GM12875 (cell line): ENCODE results near the gene ANKS6.

Experiments used
- H3K4me3 ChIP-seq: one replicate; pipeline ENCODE4 v1.5.1; 2011; ENCODE audit warnings: low read depth, low read length, control low read depth
- TF ChIP-seq, protein P1 (sequence below): IDR thresholded peaks from 2 replicates; pipeline ENCODE4 v1.5.1; 2011; ENCODE audit warnings: low read depth, mild to moderate bottlenecking, control low read depth, inconsistent platforms, low read length, moderate library complexity, borderline replicate concordance; ENCODE audit not compliant: insufficient read depth

ANKS6 gene

DNA sequence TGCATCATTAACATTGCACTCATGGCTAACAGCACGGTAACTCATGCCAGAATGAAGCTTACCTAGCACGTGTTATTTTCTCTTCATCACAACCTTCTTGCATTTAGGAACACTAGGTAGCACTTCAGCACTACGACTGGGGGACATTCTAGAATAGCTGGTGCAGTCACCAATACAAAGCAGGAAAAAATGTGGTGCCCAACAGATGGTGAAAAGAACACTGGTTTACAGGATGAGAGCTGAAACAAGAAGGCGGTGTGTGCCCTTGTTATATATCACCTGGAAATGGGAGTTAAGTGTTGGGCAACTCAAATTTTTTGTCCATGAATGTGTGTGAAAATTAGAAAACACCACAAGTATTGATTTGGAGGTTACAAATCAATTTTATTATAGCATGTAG, 41.2 kb upstream of the ANKS6 start:
- TF ChIP-seq, protein P1, sequence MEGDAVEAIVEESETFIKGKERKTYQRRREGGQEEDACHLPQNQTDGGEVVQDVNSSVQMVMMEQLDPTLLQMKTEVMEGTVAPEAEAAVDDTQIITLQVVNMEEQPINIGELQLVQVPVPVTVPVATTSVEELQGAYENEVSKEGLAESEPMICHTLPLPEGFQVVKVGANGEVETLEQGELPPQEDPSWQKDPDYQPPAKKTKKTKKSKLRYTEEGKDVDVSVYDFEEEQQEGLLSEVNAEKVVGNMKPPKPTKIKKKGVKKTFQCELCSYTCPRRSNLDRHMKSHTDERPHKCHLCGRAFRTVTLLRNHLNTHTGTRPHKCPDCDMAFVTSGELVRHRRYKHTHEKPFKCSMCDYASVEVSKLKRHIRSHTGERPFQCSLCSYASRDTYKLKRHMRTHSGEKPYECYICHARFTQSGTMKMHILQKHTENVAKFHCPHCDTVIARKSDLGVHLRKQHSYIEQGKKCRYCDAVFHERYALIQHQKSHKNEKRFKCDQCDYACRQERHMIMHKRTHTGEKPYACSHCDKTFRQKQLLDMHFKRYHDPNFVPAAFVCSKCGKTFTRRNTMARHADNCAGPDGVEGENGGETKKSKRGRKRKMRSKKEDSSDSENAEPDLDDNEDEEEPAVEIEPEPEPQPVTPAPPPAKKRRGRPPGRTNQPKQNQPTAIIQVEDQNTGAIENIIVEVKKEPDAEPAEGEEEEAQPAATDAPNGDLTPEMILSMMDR, result no peak
- H3K4me3 ChIP-seq, result no peak overlapping the region

DNA sequence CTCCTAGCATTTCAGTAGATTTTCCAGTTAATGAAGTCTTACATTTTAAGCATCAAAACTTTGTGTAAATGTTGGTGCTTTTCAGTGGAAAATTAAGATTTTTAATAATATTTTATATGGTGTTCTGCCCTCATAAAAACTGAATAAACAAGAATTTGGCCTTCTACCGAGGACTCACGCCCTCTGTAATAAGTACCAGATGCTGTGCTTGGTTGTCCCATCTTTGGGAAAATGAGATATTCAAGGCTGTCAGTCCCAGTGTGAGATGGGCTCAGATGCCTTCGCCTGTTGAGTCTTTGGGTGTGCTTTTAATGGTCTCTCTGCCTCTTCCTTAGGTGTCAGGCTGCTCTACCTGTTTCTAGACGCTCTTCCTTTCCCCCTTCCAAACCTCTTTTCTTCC, 39.9 kb upstream of the ANKS6 start:
- TF ChIP-seq, protein P1, result no peak
- H3K4me3 ChIP-seq, result no peak overlapping the region

DNA sequence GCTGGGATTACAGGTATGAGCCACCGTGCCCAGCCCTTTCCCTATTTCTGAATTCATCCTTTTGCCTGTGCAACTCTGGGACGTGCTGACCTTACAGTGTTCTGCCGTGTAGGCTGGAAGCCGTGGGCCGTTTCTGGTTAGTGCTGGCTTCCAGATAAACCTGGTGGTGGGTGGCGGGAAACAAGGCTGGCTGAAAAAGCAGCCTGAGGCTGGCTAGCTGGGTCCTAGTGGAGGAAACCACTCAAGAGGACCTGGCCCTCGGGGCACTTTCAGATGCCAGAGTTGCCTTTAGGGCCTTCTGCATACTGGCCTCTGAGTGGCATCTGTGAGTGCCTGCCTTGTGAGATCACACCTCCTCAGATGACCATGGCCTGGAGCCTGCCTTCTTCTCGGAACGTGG, 38.0 kb upstream of the ANKS6 start:
- no peak overlapping the region for H3K4me3 ChIP-seq
- TF ChIP-seq, protein P1, result no peak

DNA sequence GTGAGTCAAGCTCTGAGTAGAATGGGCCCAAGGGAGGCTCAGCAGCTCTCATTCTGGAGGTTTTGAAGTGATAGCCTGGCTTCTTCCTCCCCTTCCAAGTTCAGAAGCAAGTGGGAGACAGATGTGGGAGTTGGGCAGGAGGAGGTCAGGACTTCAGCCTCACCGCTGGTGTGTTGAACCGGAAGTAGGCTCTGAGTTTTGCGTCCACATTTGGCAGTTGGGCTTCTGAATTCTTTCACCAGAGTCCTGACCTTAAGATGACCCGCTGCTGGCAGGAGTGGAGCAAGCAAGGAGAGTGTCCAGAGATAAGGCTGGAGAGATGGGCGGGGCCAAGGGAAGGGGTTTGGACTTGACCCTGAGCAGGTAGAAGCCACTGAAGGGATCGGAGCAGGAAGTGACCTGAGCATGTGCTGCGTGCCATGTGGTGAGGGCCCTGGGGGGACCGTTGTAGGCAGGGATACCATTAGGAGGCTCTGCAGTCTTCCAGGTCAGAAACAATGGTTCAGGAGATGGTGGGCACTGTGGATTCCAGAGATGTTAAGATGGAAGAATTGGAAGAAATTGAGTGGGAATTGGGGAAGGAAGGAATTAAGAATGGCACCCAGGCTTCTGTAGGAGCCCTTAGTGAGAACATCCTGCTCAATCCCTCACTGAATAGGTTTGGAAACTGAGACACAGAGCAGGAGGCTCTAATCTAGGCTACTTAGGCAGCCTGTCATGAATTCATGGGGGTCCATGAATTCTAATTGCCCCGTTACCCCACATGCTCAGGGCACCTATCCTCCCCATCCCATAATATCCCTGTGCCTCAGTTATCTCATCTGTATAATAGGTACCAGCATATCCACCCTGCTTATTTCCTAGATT, 37.0 kb upstream of the ANKS6 start:
- TF ChIP-seq, protein P1, result no peak
- H3K4me3 ChIP-seq, result no peak overlapping the region

DNA sequence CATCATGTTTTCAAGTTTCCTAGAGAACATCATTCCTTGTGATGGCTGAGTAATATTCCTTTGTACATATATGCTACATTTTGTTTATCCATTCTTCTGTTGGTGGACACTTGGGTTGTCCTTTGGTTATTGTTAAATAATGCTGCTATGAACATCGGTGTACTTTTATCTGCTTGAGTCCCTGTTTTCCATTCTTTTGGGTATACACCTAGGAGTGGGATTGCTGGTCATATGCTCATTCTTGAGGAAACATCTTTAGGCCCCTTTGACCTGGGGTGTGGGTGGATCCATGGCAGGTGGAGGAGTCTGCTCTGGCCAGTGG, 36.4 kb upstream of the ANKS6 start:
- H3K4me3 ChIP-seq, result no peak overlapping the region
- TF ChIP-seq, protein P1, result no peak

DNA sequence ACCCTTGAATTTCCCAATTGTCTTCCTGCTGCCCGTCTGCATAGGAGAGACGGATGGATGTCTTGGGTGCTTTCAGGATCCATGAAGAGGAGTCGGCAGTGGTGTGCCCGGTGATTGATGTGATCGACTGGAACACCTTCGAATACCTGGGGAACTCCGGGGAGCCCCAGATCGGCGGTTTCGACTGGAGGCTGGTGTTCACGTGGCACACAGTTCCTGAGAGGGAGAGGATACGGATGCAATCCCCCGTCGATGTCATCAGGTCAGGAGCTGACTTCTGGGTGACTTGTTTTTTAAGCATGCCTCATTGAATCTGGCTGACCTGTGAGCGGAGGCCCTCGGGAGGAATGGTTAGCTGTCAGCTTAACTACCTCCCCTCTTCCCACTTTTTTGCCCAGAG, 35.3 kb upstream of the ANKS6 start:
- TF ChIP-seq, protein P1, result no peak
- H3K4me3 ChIP-seq, result no peak overlapping the region

DNA sequence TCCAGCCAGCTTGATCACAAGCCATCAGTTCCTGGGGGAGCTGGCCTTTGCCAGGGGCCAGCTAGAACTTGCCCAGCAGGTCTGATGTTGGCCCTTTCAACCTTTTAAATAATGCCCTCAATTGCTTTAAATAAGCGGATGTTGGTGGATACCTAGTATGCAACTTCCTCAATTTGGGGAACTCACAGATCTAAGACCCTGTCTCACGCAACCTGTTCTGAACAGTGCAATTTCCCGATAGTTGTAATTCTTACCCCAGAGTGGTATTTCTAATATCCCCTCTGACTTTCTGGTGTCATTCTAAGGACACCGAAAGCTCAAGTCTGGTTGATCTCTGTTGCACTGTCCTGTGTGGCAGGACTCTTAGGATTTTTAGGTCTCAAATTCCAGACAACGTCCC, 34.2 kb upstream of the ANKS6 start:
- H3K4me3 ChIP-seq, result no peak overlapping the region
- TF ChIP-seq, protein P1, result no peak
